B cell (primary cell): ENCODE measurements around the gene AXIN1. TPM values are rescaled to one million over a fixed set of nuclear protein-coding genes. Genes with fewer than 3 reads are reported as not detected.

Source experiments
- ATAC-seq: fragments of 200-7000 bp; cut with Tn5 transposase; one replicate; pipeline ENCODE4 v1.10.0; 2021; ENCODE audit warnings: low read depth, mild to moderate bottlenecking, moderate number of reproducible peaks, moderate library complexity
- CTCF ChIA-PET: fragments of 350-600 bp; sonication (Branson Sonifier 250); formaldehyde crosslinking; loops from one replicate; lab custom pipeline; 2021; ENCODE audit warnings: antibody characterized with exemption, inconsistent platforms; lab: Charles Lee
- POLR2A ChIA-PET: fragments of 350-600 bp; sonication (Branson Sonifier 250); formaldehyde crosslinking; loops from one replicate; lab custom pipeline; 2021; ENCODE audit warnings: antibody characterized with exemption; lab: Charles Lee
- DNase-seq: peaks from one replicate; pipeline ENCODE4 v3.0.0; 2013
- H2AFZ ChIP-seq: 2 replicates; pipeline ENCODE4 v1.6.1; 2012; ENCODE audit warnings: mild to moderate bottlenecking, low read depth, low read length; ENCODE audit not compliant: insufficient read depth, poor library complexity, severe bottlenecking
- H3K27ac ChIP-seq, 2 donors: 1 replicate in 1 of 2; 2 replicates in 1 of 2; pipeline ENCODE4 v1.5.1; 2012 to 2013; ENCODE audit warnings: low read length in 2 of 2, mild to moderate bottlenecking in 2 of 2, moderate library complexity in 1 of 2
- H3K27me3 ChIP-seq, 4 experiments: fragments of 200-600 bp in 1 of 4; sonication (generic) in 1 of 4; replicated peaks in 1 of 4; 1 replicate in 2 of 4; 2 replicates in 2 of 4; pipeline versions ENCODE4 v1.6.1 to v1.7.0; 2013 to 2016; ENCODE audit warnings: low read length in 3 of 4, mild to moderate bottlenecking in 2 of 4, mixed read lengths in 1 of 4, moderate library complexity in 1 of 4; ENCODE audit not compliant: insufficient read depth in 4 of 4, control insufficient read depth in 3 of 4; ENCODE audit errors: control extremely low read depth in 1 of 4
- H3K36me3 ChIP-seq, 2 experiments: replicated peaks in 1 of 2; 1 replicate in 1 of 2; 2 replicates in 1 of 2; pipeline versions ENCODE4 v1.6.1 to v1.7.1; 2013; ENCODE audit warnings: low read length in 1 of 2; ENCODE audit not compliant: insufficient read depth in 2 of 2, control insufficient read depth in 1 of 2; ENCODE audit errors: control extremely low read depth in 1 of 2, extremely low read depth in 1 of 2
- H3K4me1 ChIP-seq, 2 donors: fragments of 200-600 bp in 1 of 2; sonication (generic) in 1 of 2; 1 replicate in 1 of 2; 2 replicates in 1 of 2; pipeline versions ENCODE4 v1.5.1 to v1.6.1; 2013 to 2017; ENCODE audit warnings: low read length in 2 of 2; ENCODE audit not compliant: control insufficient read depth in 2 of 2, insufficient read depth in 2 of 2
- H3K4me2 ChIP-seq: replicated peaks from 2 replicates; pipeline ENCODE3; 2012; ENCODE audit warnings: mild to moderate bottlenecking, low read depth, low read length; ENCODE audit not compliant: poor library complexity, severe bottlenecking
- H3K4me3 ChIP-seq, 5 experiments: fragments of 200-600 bp in 1 of 5; sonication (generic) in 1 of 5; 1 replicate in 3 of 5; 2 replicates in 2 of 5; pipeline versions ENCODE4 v1.5.1 to v1.7.0; 2011 to 2016; ENCODE audit warnings: low read length in 4 of 5, mild to moderate bottlenecking in 4 of 5, low read depth in 2 of 5, control low read depth in 1 of 5, moderate library complexity in 1 of 5; ENCODE audit not compliant: insufficient read depth in 1 of 5; ENCODE audit errors: control extremely low read depth in 1 of 5, extremely low read depth in 1 of 5
- H3K79me2 ChIP-seq: fragments of 200-600 bp; sonication (generic); one replicate; pipeline ENCODE4 v1.6.0; 2016; ENCODE audit warnings: low read length; ENCODE audit not compliant: control insufficient read depth, insufficient read depth
- H3K9ac ChIP-seq: fragments of 200-600 bp; sonication (generic); 2 replicates; pipeline ENCODE4 v1.6.1; 2017; ENCODE audit warnings: mild to moderate bottlenecking, low read length, moderate library complexity
- H3K9me3 ChIP-seq, 3 donors: one replicate each; pipeline versions ENCODE4 v1.6.1 to v1.7.1; 2013; ENCODE audit warnings: low read length in 2 of 3; ENCODE audit not compliant: control insufficient read depth in 2 of 3, insufficient read depth in 1 of 3; ENCODE audit errors: control extremely low read depth in 1 of 3
- H4K20me1 ChIP-seq: 2 replicates; pipeline ENCODE4 v1.6.0; 2012; ENCODE audit warnings: mild to moderate bottlenecking, low read length; ENCODE audit not compliant: insufficient read depth, control insufficient read depth, poor library complexity, severe bottlenecking
- H3K27ac Mint-ChIP-seq: one replicate; pipeline ENCODE4 v1.8.0; 2021; ENCODE audit warnings: mixed read lengths
- H3K27me3 Mint-ChIP-seq: one replicate; pipeline ENCODE4 v1.8.0; 2021; ENCODE audit warnings: mixed read lengths
- H3K4me1 Mint-ChIP-seq: one replicate; pipeline ENCODE4 v1.8.0; 2021; ENCODE audit warnings: mixed read lengths
- H3K4me3 Mint-ChIP-seq: one replicate; pipeline ENCODE4 v1.8.0; 2021; ENCODE audit warnings: mixed read lengths
- H3K9me3 Mint-ChIP-seq: one replicate; pipeline ENCODE4 v1.8.0; 2022; ENCODE audit warnings: mixed read lengths; ENCODE audit not compliant: insufficient read depth
- CTCF ChIP-seq: fragments of 200-600 bp; IDR thresholded peaks from one replicate; pipeline ENCODE4 v1.8.0; 2022; ENCODE audit warnings: antibody characterized with exemption, mild to moderate bottlenecking
- EZH2 ChIP-seq: IDR thresholded peaks from 2 replicates; pipeline ENCODE4 v1.6.1; 2012; ENCODE audit warnings: borderline replicate concordance, low read depth, mild to moderate bottlenecking, moderate library complexity, low read length; ENCODE audit not compliant: insufficient read depth, poor library complexity, severe bottlenecking
- WGBS: methylation state at CpG from one replicate; pipeline ENCODE4 v1.1.5; 2013; ENCODE audit warnings: missing lambda C conversion rate; ENCODE audit not compliant: insufficient coverage; 5-methylcytosine and 5-hydroxymethylcytosine counted together
- intact Hi-C: fragments of 100-400 bp; cut with micrococcal nuclease; formaldehyde crosslinking; loops from one replicate; pipeline ENCODE4 v1.10.0; 2022
- polyA plus RNA-seq: library from polyadenylated mRNA; depleted of rRNA; stranded (reverse); fragments of >200 nt; gene quantifications from 2 replicates; pipeline ENCODE4 v1.2.3, GENCODE V29; 2012
- total RNA-seq, 2 donors: library from RNA; stranded (reverse); fragments of 120-200 nt in 1 of 2; gene quantifications; 1 replicate in 1 of 2; 2 replicates in 1 of 2; pipeline versions ENCODE4 v1.2.3 to v1.2.4, GENCODE V29; 2013 to 2022

AXIN1 gene
- total and polyA plus RNA-seq, 2 donors (not counting 1 experiment from before 2014, with no cell fraction given) = 39.0 to 40.8 TPM

DNA sequence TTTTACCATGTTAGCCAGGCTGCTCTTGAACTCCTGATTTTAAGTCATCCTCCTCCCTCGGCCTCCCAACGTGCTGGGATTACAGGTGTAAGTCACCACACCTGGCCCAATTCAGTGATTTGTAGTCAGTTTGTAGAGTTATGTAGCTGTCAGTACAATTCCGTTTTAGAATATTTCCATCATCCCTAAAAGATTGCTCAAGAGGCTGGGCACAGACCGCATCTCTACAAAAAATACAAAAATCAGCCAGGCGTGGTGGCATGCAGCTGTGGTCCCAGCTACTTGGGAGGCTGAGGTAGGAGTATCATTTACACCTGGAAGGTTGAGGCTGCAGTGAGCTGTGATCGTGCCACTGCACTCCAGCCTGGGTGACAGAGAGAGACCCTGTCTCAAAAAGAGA lies 97.3 kb downstream of the AXIN1 start:
- no peaks in the 10 kb centered on the region for H3K9me3 Mint-ChIP-seq
- no peak overlapping the region for H3K27ac Mint-ChIP-seq
- TF ChIP-seq CTCF (no peak), EZH2 (no peak)
- ChIA-PET POLR2A (interaction anchor here (0.5 kb wide), 1 partner anchor 130 kb away, joined by 5 read pairs; no protein-coding TSS in a partner anchor), CTCF (no interaction called here)
- H3K27me3 Mint-ChIP-seq = no peaks in the 10 kb centered on the region
- no peak overlapping the region for H3K4me3 Mint-ChIP-seq
- no peak overlapping the region for H3K4me3 ChIP-seq
- H3K36me3 ChIP-seq = peaks cover 0 to 29% of the 10 kb centered on the region in 2 experiments
- WGBS = 100% methylated on average over 1 of the region's 6 CpGs
- ATAC-seq (no peak), DNase-seq (no peak)
- H2AFZ ChIP-seq = no peak overlapping the region
- H3K79me2 ChIP-seq = peaks cover 19% of the 10 kb centered on the region
- no peak overlapping the region for H3K27ac ChIP-seq
- no peaks in the 10 kb centered on the region for H3K27me3 ChIP-seq
- no peak overlapping the region for H3K9ac ChIP-seq
- H4K20me1 ChIP-seq = no peaks in the 10 kb centered on the region
- peaks cover 8% of the 10 kb centered on the region for H3K4me1 Mint-ChIP-seq
- H3K4me1 ChIP-seq = peaks cover 9 to 17% of the 10 kb centered on the region in 2 donors
- H3K4me2 ChIP-seq = no peak overlapping the region
- intact Hi-C loops = no loop called here
- no peaks in the 10 kb centered on the region for H3K9me3 ChIP-seq

GRCh38 chr16:254461-254860 lies 98.1 kb downstream of the AXIN1 start:
- H3K9me3 ChIP-seq = no peaks in the 10 kb centered on the region

More at GRCh38 chr16:254461-254860, 98.1 kb downstream of the AXIN1 start:
- Histone ChIP-seq H4K20me1 (no peaks in the 10 kb centered on the region), H2AFZ (no peak overlapping the region), H3K4me1 (peaks cover 9 to 17% of the 10 kb centered on the region in 2 donors), H3K4me2 (no peak overlapping the region), H3K36me3 (peaks cover 0 to 26% of the 10 kb centered on the region in 2 experiments), H3K4me3 (no peak overlapping the region), H3K9ac (no peak overlapping the region), H3K27me3 (no peaks in the 10 kb centered on the region), H3K79me2 (peaks cover 24% of the 10 kb centered on the region), H3K27ac (no peak overlapping the region)
- ATAC-seq = no peak
- no peak overlapping the region for H3K27ac Mint-ChIP-seq
- POLR2A ChIA-PET = interaction anchor here (0.6 kb wide), 1 partner anchor 40 kb away, joined by 3 read pairs; no protein-coding TSS in a partner anchor
- TF ChIP-seq EZH2 (no peak), CTCF (no peak)
- intact Hi-C loops = no loop called here
- H3K9me3 Mint-ChIP-seq = no peaks in the 10 kb centered on the region
- no peaks in the 10 kb centered on the region for H3K27me3 Mint-ChIP-seq
- DNase-seq = no peak
- WGBS = 97% methylated on average over 25 of the region's 25 CpGs
- CTCF ChIA-PET = interaction anchor here (0.9 kb wide), 1 partner anchor 20 kb away, joined by 3 read pairs; the partner anchor contains the start of gene FAM234A
- H3K4me1 Mint-ChIP-seq = peaks cover 8% of the 10 kb centered on the region
- H3K4me3 Mint-ChIP-seq = no peak overlapping the region
